HG03460 (cell line): ENCODE data around the gene ZNF606.
A peak's percentile ranks its signal among the peaks of the same experiment; 100 is the strongest.

ENCODE experiments used
- ATAC-seq: cut with Tn5 transposase; IDR thresholded peaks from one replicate; pipeline ENCODE4 v1.9.1; 2021; ENCODE audit not compliant: unreplicated experiment

The ZNF606 gene

DNA sequence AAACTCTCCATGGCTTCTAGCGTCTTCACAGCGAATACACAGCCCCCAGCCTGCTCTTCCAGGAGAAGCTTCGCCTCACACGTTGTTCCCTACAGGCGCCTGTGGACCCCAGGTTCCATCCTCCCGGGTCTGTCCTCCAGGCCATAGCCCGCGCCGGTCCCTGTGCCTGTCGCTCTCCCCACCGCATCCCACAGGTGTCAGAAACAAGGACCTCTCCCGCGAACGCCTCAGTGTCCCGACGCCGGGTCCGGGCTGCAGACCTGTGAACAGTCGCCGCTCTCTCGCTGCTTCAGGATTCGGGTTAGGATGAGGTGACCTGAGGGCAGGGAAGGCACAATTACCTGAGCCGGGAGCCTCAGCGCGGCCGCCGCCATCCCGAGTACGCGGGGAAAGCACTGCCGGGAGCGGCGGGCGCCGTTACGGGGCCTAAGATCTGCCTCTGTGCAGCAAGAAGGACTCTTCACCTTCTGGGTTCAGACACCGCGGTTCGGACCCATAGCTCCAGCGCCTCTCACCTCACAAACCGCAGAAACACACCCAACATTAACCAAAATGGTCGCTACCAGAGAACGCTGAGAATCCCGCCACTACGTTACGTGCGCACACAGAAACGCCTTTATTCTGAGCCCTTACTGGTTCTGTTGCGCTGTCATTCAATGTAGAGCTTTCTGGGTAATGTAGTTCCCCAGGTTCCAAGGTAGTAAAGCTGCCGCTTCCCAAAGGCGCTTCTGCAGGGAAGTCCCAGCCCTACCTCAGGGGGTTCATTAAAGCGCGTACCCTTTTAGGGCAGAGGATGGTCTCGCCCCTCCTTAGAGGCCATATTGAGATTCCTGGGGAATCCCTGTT lies 67.6 kb downstream of the ZNF606 start, which contains the start of gene ZNF418:
ZNF418 (minus strand) TSS at position 583 of the 846 bp plus-strand sequence. CDS start 1,580 bp downstream, outside the sequence.
- ATAC-seq: peak; percentile 74

DNA sequence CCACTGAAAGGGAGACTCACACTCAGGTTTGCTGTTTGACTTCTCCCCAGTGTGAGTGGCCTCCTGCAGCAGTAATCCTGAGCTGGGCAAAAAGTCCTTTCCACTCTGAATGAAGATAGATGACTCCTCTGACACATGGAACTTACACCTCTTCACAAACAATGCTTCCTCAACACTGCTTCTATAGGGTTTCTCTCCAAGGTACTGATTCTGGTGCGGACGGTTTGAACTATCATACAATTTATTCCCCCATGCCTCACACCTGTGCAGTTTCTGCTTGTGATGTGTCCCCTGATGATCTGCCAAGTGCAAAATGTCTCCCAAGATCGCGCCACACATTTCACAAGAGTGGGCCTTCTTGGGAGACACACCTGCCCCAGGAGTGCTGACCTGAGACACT lies 75.0 kb downstream of the ZNF606 start:
- ATAC-seq: no peak
